IMR-90 (cell line): Measurements from ENCODE around the gene ICAM1.

Source experiments
- FOS ChIP-seq: fragments of 150-350 bp; IDR thresholded peaks from 2 replicates; pipeline ENCODE4 v1.6.1; 2016; ENCODE audit warnings: low read depth, low read length
- MAFK ChIP-seq: IDR thresholded peaks from 2 replicates; pipeline ENCODE4 v1.6.1; 2012; ENCODE audit warnings: low read depth, low read length, improper control_type of control experiment
- MXI1 ChIP-seq: IDR thresholded peaks from 2 replicates; pipeline ENCODE4 v1.6.1; 2012; ENCODE audit warnings: low read depth, mild to moderate bottlenecking, low read length, moderate library complexity, borderline replicate concordance
- POLR2A ChIP-seq: IDR thresholded peaks from 2 replicates; pipeline ENCODE4 v1.6.1; 2012; ENCODE audit warnings: mild to moderate bottlenecking, low read depth, low read length
- RAD21 ChIP-seq: IDR thresholded peaks from 2 replicates; pipeline ENCODE4 v1.6.1; 2012; ENCODE audit warnings: low read length, improper control_type of control experiment
- TF ChIP-seq, protein P1 (sequence below): conservative IDR thresholded peaks from 2 replicates; pipeline ENCODE4 v1.5.1; 2012; ENCODE audit warnings: mild to moderate bottlenecking, low read depth, low read length, improper control_type of control experiment
- TF ChIP-seq, protein P2 (sequence below): fragments of 150-350 bp; IDR thresholded peaks from 2 replicates; pipeline ENCODE4 v1.6.1; 2016; ENCODE audit warnings: low read depth, mild to moderate bottlenecking, low read length, moderate library complexity, borderline replicate concordance

DNA sequence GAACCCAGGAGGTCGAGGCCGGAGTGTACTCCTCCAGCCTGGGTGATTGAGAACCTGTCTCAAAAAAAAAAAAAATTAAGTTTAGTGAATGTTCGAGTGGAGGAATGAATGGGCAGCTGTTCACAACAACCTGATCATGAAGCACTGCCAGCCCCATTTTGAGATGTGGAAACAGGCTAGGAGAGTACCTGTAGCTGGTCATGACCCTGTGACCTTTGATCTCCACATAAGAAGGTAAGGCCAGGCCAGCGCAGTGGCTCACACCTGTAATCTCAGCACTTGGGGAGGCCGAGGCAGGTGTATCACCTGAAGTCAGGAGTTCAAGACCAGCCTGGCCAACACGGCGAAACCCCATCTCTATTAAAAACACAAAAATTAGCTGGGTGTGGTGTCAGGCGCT lies 54.8 kb downstream of the ICAM1 start:
- TF ChIP-seq, protein P1, sequence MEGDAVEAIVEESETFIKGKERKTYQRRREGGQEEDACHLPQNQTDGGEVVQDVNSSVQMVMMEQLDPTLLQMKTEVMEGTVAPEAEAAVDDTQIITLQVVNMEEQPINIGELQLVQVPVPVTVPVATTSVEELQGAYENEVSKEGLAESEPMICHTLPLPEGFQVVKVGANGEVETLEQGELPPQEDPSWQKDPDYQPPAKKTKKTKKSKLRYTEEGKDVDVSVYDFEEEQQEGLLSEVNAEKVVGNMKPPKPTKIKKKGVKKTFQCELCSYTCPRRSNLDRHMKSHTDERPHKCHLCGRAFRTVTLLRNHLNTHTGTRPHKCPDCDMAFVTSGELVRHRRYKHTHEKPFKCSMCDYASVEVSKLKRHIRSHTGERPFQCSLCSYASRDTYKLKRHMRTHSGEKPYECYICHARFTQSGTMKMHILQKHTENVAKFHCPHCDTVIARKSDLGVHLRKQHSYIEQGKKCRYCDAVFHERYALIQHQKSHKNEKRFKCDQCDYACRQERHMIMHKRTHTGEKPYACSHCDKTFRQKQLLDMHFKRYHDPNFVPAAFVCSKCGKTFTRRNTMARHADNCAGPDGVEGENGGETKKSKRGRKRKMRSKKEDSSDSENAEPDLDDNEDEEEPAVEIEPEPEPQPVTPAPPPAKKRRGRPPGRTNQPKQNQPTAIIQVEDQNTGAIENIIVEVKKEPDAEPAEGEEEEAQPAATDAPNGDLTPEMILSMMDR = no peak
- TF ChIP-seq FOS = no peak
- TF ChIP-seq, protein P2, sequence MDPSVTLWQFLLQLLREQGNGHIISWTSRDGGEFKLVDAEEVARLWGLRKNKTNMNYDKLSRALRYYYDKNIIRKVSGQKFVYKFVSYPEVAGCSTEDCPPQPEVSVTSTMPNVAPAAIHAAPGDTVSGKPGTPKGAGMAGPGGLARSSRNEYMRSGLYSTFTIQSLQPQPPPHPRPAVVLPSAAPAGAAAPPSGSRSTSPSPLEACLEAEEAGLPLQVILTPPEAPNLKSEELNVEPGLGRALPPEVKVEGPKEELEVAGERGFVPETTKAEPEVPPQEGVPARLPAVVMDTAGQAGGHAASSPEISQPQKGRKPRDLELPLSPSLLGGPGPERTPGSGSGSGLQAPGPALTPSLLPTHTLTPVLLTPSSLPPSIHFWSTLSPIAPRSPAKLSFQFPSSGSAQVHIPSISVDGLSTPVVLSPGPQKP = no peak
- TF ChIP-seq MAFK = no peak
- no peak for TF ChIP-seq POLR2A
- TF ChIP-seq RAD21 = no peak
- no peak for TF ChIP-seq MXI1
